HepG2 (cell line): ENCODE data around the gene C1GALT1.
A peak's percentile ranks its signal among the peaks of the same experiment; 100 is the strongest.

Experiments
- BCL6 ChIP-seq: IDR thresholded peaks from 2 replicates; pipeline ENCODE4 v1.6.1; 2016; ENCODE audit warnings: missing genetic modification reagents, missing compliant biosample characterization
- MAX ChIP-seq: IDR thresholded peaks from 2 replicates; pipeline ENCODE4 v1.6.1; 2012; ENCODE audit warnings: inconsistent platforms
- MXI1 ChIP-seq: IDR thresholded peaks from 3 replicates; pipeline ENCODE4 v1.6.1; 2012; ENCODE audit warnings: low read depth, low read length, inconsistent platforms, borderline replicate concordance

- TF ChIP-seq BCL6 (CRISPR knock-in tag) (peak; percentile 79), MXI1 (no peak), MAX (peak; percentile 39)
These were observed 5.8 kb upstream of the C1GALT1 start for GRCh38 chr7:7176406-7177043.
